Airway epithelial cell (primary cell): ENCODE data around the gene LIPE. TPM values are rescaled to one million over a fixed set of nuclear protein-coding genes. Genes with fewer than 3 reads are reported as not detected.

Experiments used
- total RNA-seq: library from RNA; depleted of rRNA; stranded (reverse); fragments of >200 nt; gene quantifications from 2 replicates; pipeline ENCODE4 v1.2.3, GENCODE V29; 2015

Gene LIPE, protein sequence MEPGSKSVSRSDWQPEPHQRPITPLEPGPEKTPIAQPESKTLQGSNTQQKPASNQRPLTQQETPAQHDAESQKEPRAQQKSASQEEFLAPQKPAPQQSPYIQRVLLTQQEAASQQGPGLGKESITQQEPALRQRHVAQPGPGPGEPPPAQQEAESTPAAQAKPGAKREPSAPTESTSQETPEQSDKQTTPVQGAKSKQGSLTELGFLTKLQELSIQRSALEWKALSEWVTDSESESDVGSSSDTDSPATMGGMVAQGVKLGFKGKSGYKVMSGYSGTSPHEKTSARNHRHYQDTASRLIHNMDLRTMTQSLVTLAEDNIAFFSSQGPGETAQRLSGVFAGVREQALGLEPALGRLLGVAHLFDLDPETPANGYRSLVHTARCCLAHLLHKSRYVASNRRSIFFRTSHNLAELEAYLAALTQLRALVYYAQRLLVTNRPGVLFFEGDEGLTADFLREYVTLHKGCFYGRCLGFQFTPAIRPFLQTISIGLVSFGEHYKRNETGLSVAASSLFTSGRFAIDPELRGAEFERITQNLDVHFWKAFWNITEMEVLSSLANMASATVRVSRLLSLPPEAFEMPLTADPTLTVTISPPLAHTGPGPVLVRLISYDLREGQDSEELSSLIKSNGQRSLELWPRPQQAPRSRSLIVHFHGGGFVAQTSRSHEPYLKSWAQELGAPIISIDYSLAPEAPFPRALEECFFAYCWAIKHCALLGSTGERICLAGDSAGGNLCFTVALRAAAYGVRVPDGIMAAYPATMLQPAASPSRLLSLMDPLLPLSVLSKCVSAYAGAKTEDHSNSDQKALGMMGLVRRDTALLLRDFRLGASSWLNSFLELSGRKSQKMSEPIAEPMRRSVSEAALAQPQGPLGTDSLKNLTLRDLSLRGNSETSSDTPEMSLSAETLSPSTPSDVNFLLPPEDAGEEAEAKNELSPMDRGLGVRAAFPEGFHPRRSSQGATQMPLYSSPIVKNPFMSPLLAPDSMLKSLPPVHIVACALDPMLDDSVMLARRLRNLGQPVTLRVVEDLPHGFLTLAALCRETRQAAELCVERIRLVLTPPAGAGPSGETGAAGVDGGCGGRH
- 9.2 and 15.7 TPM in 2 replicates for total RNA-seq

DNA sequence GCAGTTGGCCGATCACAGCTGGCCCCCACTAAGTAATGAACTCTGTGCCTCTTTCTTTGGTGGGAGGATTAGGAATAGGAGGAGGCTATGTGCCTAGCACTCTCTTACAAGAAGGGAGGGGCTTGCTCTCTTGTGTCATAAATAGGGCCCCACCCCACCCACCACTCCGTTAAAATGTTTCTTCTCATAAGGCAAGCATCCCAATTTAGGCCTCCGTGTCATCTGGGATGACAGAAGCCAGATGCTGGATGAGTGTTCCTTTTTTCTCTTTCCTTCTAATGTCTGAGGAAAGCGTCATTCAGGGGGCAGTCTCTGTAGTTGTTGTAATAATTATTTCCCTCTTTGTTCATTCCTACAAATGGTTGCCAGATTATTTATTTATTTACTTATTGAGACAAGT is at the start of gene LIPE:
LIPE (minus strand) TSS at position 76 of the 400 bp plus-strand sequence. CDS start 239 bp downstream, outside the sequence.

GRCh38 chr19:42442833-42443232 is 15.6 kb upstream of the LIPE start, which contains the start of gene CXCL17:
CXCL17 (minus strand) TSS chr19:42442946; CDS start chr19:42442832, 114 bp downstream.

GRCh38 chr19:42389899-42390298 is 37.3 kb downstream of the LIPE start, which contains the start of gene CNFN:
CNFN (minus strand) TSS chr19:42390297; CDS start chr19:42389037, 1,260 bp downstream.

Other genes starting within 250 kb of the LIPE start
- gene DEDD2, start 209.7 kb downstream of the LIPE start, total RNA-seq = 32.8 and 39.8 TPM in 2 replicates
- 5.8 and 8.0 TPM in 2 replicates for gene ZNF526, start 207.1 kb downstream of the LIPE start, total RNA-seq
- gene GSK3A, start 184.8 kb downstream of the LIPE start, total RNA-seq = 20.6 and 27.2 TPM in 2 replicates
- gene ERF, start 172.3 kb downstream of the LIPE start, total RNA-seq = 53.3 and 97.8 TPM in 2 replicates
- gene CIC, start 158.1 kb downstream of the LIPE start, total RNA-seq = 45.3 and 65.0 TPM in 2 replicates
- gene PRR19, start 125.3 kb downstream of the LIPE start, total RNA-seq = 0.33 and 1.3 TPM in 2 replicates
- gene PAFAH1B3, start 124.8 kb downstream of the LIPE start, total RNA-seq = 98.1 and 101 TPM in 2 replicates
- not detected in 2 replicates for gene TMEM145, start 114.1 kb downstream of the LIPE start, total RNA-seq
- 17.3 and 17.5 TPM in 2 replicates for gene MEGF8, start 101.8 kb downstream of the LIPE start, total RNA-seq
- 2.1 and 5.3 TPM in 2 replicates for gene CNFN, start 37.1 kb downstream of the LIPE start, total RNA-seq
- 11.6 and 15.7 TPM in 2 replicates for gene CXCL17, start 15.6 kb upstream of the LIPE start, total RNA-seq
- 5.7 and 5.8 TPM in 2 replicates for gene CEACAM1, start 101.1 kb upstream of the LIPE start, total RNA-seq
- gene CEACAM8, start 167.5 kb upstream of the LIPE start, total RNA-seq = not detected in 2 replicates